ENCODE measurements around the gene SLC6A17.

The SLC6A17 gene

DNA sequence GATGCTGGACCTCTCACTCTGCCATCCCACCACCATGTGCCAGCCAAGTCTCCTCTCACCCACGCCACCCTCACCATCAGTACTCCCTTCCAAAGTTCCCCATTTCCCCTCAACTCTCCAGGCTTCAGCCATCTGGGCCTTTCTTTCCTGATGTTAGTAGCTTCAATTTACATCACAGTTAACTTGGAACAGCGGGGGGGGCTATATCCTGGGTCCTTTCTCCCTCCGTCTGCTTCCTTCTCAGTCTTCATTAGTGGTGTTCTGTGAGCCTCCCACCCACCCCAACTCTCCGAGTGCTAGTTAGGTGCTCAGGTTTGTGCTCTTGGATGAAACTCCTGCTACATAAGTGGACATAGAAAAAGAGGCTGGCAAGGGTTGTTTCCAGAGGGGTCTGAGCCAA is 91.8 kb downstream of the SLC6A17 start:
- no peak for DNase-seq (ENCODE audit: low spot score)

DNA sequence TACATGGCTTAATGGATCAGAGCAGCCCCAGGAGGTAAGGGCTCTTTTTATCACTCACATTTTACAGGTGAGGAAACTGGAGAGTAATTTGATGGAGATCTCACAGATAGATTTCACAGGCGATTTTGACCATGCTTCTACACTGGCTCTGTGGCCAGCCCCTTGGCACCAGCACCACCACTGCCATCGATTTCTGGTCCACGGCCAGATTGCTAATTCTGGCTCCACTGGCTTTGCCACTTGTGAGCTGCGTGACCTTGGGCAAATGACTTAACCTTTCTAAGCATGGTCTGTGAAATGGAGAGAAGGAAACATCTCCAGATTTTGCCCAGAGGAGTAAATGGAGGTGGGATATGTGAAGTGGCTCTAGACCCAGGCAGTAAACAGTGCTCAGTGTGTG is 92.4 kb downstream of the SLC6A17 start:
- DNase-seq (ENCODE audit: low spot score), result no peak

DNA sequence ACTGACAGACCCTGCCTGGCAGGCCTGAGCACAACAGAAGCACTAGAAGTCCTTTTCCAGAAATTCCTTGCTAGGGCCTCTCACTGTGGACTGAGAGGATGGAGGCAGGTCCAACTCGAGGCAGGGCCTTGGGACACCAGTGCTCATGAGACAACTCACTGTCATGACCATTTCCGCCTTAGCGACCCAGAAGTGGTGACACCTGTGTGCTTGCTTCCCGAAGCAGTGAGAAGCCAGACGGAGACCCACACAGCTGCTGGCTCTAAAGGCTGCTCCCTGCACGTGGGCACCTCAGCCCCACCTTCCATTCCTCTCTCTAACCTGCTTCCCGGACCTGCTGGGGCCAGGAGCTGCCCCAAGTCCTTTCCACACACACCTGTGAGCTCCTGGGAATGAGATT is 92.9 kb downstream of the SLC6A17 start:
- DNase-seq (ENCODE audit: low spot score), result no peak

DNA sequence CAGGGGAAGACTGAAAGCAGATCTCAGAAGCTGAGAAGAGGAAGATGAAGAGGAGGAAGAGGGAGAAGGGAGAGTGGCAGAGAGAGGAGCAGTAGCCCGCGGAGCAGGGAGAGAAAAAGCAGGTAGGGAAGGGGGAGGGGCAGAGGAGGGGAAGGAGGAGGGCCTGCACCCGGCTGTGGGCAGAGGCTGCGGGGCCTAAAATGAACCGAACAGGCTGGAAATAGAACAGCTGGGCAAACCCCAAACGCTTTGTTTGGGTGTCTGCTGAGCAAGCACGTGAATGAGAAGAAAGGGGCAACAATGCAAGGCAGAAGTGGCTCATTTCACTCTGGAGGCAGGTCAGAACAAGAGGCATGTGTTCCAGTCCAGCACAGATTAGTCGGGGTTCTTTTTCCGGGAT is 93.3 kb downstream of the SLC6A17 start:
- DNase-seq (ENCODE audit: low spot score), result no peak

DNA sequence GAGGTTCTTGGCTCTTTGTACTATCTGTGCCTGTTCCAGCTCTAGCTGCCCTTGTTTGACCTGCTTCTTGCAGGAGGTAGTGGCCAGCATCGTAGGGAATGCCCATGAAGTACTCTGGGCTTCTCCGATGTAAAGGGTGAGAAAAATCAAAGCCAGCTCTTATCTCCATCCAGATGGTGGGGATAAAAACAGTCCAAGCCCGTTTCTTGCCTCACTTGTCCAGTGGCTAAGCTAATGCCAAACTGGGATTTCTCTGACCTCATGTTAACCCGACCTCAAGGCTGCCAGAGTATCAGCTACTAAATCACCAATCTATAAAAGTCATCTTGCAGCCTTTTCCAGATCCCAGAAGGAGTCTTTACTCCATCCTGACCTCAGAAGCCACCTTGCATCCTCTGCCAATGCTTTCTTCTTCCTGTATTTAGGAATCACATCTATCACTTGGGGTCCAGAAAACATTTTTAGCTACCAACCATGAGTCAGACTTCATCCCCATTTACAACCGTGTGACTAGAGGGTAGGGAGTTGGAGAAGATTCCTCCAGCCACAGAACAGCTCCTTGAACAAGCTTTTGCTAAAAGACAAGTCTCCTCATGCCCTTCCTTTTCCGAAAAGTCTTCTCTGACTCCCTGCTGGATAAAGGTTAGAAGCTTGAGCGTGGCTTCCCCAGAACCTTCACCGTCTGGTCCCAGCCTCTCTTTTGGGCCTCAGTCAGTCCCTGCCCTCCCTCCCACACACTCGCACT is 95.8 kb downstream of the SLC6A17 start:
- no peak for DNase-seq (ENCODE audit: low spot score)

DNA sequence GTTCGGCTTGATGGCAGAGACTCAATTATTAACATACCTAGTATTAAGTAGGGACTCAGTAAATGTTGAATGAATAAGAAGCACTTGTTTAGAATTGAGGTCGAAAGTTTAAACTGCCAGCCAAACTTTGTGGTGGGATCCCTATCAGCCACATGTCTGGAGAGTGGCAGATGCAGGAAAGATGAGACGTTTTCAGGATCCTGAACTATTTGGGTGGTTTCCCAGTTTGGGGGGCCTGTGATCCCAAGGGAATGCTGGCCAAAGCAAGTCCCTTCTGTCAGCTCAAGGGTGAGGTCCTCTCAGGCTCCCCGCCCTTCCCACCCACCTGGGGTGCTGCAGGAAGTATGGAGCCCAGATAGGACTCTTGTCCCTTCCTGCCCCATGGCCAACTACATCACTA is 98.5 kb downstream of the SLC6A17 start:
- no peak for DNase-seq (ENCODE audit: low spot score)

DNA sequence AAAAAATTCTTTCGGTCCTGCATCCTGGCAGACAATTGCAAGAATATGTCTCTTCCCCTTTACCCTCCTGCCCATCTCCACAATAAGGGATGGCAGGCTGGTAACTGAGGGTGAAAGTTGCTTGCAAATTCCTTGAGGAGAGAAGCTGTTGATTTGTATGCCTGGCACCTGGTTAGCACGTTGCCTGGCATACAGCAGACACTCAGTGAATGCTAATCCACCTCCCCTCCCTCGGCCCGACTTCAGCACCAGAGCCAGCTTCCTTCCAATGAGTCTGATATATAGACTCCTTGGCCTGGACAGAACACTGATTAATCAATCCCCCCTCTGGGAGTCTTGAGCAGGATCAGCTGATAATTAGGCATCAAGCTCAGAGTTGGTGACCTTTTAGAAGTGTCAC is 99.0 kb downstream of the SLC6A17 start:
- DNase-seq (ENCODE audit: low spot score), result no peak

DNA sequence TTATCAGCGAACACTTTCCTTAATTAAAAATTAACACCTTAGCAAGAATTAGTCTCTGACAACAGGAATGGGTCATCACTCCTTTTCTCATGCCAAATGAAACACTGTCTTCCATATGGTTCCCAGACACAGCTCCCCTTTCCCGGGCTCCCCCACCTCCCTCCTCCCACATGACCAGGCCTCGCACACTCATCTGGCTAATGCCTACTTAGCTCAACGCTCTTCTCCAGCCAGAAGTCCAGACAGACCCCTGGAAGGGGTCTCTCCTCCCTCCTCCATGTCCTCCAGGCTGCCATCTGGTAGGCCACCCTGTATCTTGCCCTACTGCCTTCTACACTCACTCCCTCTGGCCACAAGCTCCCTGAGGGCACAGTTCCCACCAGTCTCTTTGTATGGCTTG is 99.7 kb downstream of the SLC6A17 start:
- DNase-seq (ENCODE audit: low spot score), result no peak

DNA sequence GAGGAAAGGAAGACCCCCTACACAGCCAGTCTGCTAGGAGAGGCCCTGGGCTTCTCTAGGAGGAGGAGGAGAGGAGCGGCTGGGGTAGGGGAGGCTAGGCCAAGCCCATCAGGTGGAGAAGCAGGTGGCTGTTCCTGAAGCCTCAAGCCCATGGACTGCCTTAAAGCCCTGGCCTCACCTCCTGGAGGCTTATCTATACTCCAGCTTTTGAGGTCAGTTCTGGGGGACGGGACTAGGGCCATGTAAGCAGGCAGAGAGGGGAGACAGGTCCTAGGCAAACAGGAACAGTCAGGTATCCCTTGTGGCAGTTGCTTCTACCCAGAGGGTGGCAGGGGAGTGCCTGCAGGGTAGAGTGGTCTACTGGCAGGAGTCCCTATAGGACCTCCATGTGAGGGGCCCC is 100.5 kb downstream of the SLC6A17 start:
- no peak for DNase-seq (ENCODE audit: low spot score)

Measured in AG08395 (cell line).